Lower leg skin (tissue), 3 donors: ENCODE data around the gene RAX2.

Source experiments
- POLR2A ChIP-seq, 2 donors: fragments of 450-650 bp; IDR thresholded peaks; one replicate each; pipeline ENCODE4 v1.6.1; 2016 to 2017; ENCODE audit warnings: antibody characterized with exemption in 2 of 2, mild to moderate bottlenecking in 1 of 2, moderate library complexity in 1 of 2
- TF ChIP-seq, protein P1 (sequence below), 3 donors: fragments of 450-650 bp; IDR thresholded peaks; one replicate each; pipeline ENCODE4 v1.5.1; 2016; ENCODE audit warnings: antibody characterized with exemption in 3 of 3, mild to moderate bottlenecking in 3 of 3, moderate library complexity in 2 of 3

DNA sequence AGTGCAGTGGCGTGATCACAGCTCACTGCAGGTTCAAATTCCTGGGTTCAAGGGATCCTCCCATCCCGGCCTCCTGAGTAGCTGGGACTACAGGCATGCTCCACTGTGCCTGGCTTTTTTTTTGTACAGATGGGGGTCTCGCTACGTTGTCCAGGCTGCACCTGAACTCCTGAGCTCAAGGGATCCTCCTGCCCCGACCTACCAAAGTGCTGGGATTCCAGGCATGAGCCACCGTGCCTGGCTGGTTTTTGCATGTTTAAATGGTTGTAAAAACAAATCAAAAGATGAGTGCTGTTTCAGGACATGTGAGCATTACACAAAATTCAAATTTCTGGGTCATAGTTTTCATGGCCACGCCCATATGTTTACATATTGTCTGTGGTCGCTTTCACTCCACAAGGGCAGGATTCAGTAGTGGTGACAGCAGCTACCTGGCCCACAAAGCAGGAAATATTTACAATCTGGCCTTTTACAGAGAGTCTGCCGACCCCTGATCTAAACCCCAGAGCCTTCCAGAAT is 8.8 kb upstream of the RAX2 start:
- TF ChIP-seq, protein P1, sequence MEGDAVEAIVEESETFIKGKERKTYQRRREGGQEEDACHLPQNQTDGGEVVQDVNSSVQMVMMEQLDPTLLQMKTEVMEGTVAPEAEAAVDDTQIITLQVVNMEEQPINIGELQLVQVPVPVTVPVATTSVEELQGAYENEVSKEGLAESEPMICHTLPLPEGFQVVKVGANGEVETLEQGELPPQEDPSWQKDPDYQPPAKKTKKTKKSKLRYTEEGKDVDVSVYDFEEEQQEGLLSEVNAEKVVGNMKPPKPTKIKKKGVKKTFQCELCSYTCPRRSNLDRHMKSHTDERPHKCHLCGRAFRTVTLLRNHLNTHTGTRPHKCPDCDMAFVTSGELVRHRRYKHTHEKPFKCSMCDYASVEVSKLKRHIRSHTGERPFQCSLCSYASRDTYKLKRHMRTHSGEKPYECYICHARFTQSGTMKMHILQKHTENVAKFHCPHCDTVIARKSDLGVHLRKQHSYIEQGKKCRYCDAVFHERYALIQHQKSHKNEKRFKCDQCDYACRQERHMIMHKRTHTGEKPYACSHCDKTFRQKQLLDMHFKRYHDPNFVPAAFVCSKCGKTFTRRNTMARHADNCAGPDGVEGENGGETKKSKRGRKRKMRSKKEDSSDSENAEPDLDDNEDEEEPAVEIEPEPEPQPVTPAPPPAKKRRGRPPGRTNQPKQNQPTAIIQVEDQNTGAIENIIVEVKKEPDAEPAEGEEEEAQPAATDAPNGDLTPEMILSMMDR (IDR thresholded peaks at IDR 0.05): no peak
- no peak for TF ChIP-seq POLR2A (IDR thresholded peaks at IDR 0.05)
